ENCODE results near the gene LRRFIP2. TPM values are rescaled to one million over a fixed set of nuclear protein-coding genes. Genes with fewer than 3 reads are reported as not detected.
"Not testable (repeated sequence)": the region's sequence is repeated elsewhere in the genome, so short reads cannot be mapped to it uniquely, and the experiment has no call there.

The LRRFIP2 gene
- total and polyA plus RNA-seq, 2 of the 4 experiments (the other 2 are of a cell fraction), result 20.6 to 31.0 TPM

GRCh38 chr3:37147666-37148065, 26.7 kb downstream of the LRRFIP2 start:
- intact Hi-C loops (cut with micrococcal nuclease), result no loop called here
- TF ChIP-seq BHLHE40 (IDR thresholded peaks at IDR 0.05; ENCODE audit: low read depth, low read length), result no peak
- TF ChIP-seq MAFK (IDR thresholded peaks at IDR 0.05; ENCODE audit: low read depth, low read length), result no peak
- no peak for TF ChIP-seq MXI1 (IDR thresholded peaks at IDR 0.05; ENCODE audit: borderline replicate concordance, low read depth, low read length)
- no peak for TF ChIP-seq RAD21 (IDR thresholded peaks at IDR 0.05; ENCODE audit: low read length)
- no peak overlapping the region for H2BK5ac ChIP-seq (ENCODE audit: low read depth, low read length, poor library complexity, severe bottlenecking)
- no peak overlapping the region for H2BK20ac ChIP-seq (ENCODE audit: low read depth, low read length)
- dilution Hi-C loops (cut with HindIII; ENCODE audit: low sequenced_read_pairs, unreplicated experiment), result no loop called here
- no peaks in the 10 kb centered on the region for H3K4me1 ChIP-seq (ENCODE audit: control insufficient read depth, insufficient read depth, low read length)
- H4K8ac ChIP-seq (ENCODE audit: low read depth in 2 of 2, low read length in 2 of 2), result no peak overlapping the region
- no peak overlapping the region for H3K56ac ChIP-seq (ENCODE audit: extremely low read depth, insufficient read depth, low read length)
- peaks cover 17% of the 10 kb centered on the region for H3K36me3 ChIP-seq (ENCODE audit: control insufficient read depth, insufficient read depth, low read length)
- no peaks in the 10 kb centered on the region for H3K27me3 ChIP-seq (ENCODE audit: control insufficient read depth, insufficient read depth, low read length)
- no peak overlapping the region for H4K5ac ChIP-seq (ENCODE audit: low read depth, low read length)
- H3K4me3 ChIP-seq (ENCODE audit: insufficient read depth, low read depth, low read length), result no peak overlapping the region
- no peak for ATAC-seq (ENCODE audit: low read depth)
- no peak overlapping the region for H2AFZ ChIP-seq (replicated peaks; ENCODE audit: low read length, poor library complexity)
- H3K79me1 ChIP-seq (ENCODE audit: low read depth in 1 of 2, low read length in 2 of 2), result peaks cover 31 to 69% of the 10 kb centered on the region in 2 experiments
- no peak overlapping the region for H2BK120ac ChIP-seq (ENCODE audit: low read depth, low read length)
- no peak overlapping the region for H2BK15ac ChIP-seq (ENCODE audit: low read depth, low read length)
- ChIA-PET CTCF (interaction anchor here (1.1 kb wide), 1 partner anchor 23 kb away, joined by 9 read pairs; no protein-coding TSS in a partner anchor), POLR2A (ENCODE audit: unreplicated experiment) (no interaction called here)
- in situ Hi-C loops (cut with MboI; ENCODE audit: low sequenced_read_pairs), result no loop called here
- H4K91ac ChIP-seq (ENCODE audit: insufficient read depth, low read depth, low read length), result no peak overlapping the region
- no peak overlapping the region for H3K14ac ChIP-seq (replicated peaks; ENCODE audit: low read depth, low read length)
- DNase-seq, result no peak
- H3K9me3 ChIP-seq (ENCODE audit: control insufficient read depth, insufficient read depth, low read length), result no peaks in the 10 kb centered on the region
- no peak overlapping the region for H3K18ac ChIP-seq (ENCODE audit: low read depth, low read length)
- no TSS peak for BruUV-seq (replicated peaks)
- no peak overlapping the region for H3K23ac ChIP-seq (ENCODE audit: low read depth, low read length)
- H3K27ac ChIP-seq (ENCODE audit: insufficient read depth, low read length), result no peak overlapping the region
- H4K20me1 ChIP-seq (ENCODE audit: insufficient read depth, low read length), result no peaks in the 10 kb centered on the region; the same call in 1 of the 2 replicates
- no peak overlapping the region for H3K9ac ChIP-seq (ENCODE audit: low read depth, low read length)
- no peak overlapping the region for H2AK9ac ChIP-seq (replicated peaks; ENCODE audit: low read depth, low read length, poor library complexity)
- H3K9me1 ChIP-seq (ENCODE audit: insufficient read depth, low read length), result no peaks in the 10 kb centered on the region
- no peak overlapping the region for H3K4me2 ChIP-seq (ENCODE audit: low read depth, low read length)
- no peak overlapping the region for H3K4ac ChIP-seq (ENCODE audit: low read depth, low read length)
- 33% methylated on average over 3 of the region's 4 CpGs; no CpG with 5 or more reads in 1 of the 2 experiments for WGBS, 2 experiments (ENCODE audit: extremely low coverage in 2 of 2, insufficient read length in 1 of 2)
- no peak overlapping the region for H2AK5ac ChIP-seq (ENCODE audit: low read depth, low read length)

GRCh38 chr3:37146927-37147326, 27.5 kb downstream of the LRRFIP2 start:
- H2AK5ac ChIP-seq (ENCODE audit: low read depth, low read length); H2AFZ ChIP-seq (replicated peaks; ENCODE audit: low read length, poor library complexity); H3K9me1 ChIP-seq (ENCODE audit: insufficient read depth, low read length); H4K5ac ChIP-seq (ENCODE audit: low read depth, low read length); H3K27ac ChIP-seq (ENCODE audit: insufficient read depth, low read length); H3K56ac ChIP-seq (ENCODE audit: extremely low read depth, insufficient read depth, low read length); H3K4me2 ChIP-seq (ENCODE audit: low read depth, low read length); H3K9ac ChIP-seq (ENCODE audit: low read depth, low read length); H3K27me3 ChIP-seq (ENCODE audit: control insufficient read depth, insufficient read depth, low read length); H3K18ac ChIP-seq (ENCODE audit: low read depth, low read length); in situ Hi-C loops (cut with MboI; ENCODE audit: low sequenced_read_pairs); H3K4me3 ChIP-seq (ENCODE audit: insufficient read depth, low read depth, low read length); H2AK9ac ChIP-seq (replicated peaks; ENCODE audit: low read depth, low read length, poor library complexity); H4K20me1 ChIP-seq (ENCODE audit: insufficient read depth, low read length); POLR2A ChIA-PET (ENCODE audit: unreplicated experiment); H3K4me1 ChIP-seq (ENCODE audit: control insufficient read depth, insufficient read depth, low read length); H2BK15ac ChIP-seq (ENCODE audit: low read depth, low read length); intact Hi-C loops (cut with micrococcal nuclease); H3K23ac ChIP-seq (ENCODE audit: low read depth, low read length); H4K8ac ChIP-seq (ENCODE audit: low read depth in 2 of 2, low read length in 2 of 2); H2BK5ac ChIP-seq (ENCODE audit: low read depth, low read length, poor library complexity, severe bottlenecking); H3K14ac ChIP-seq (replicated peaks; ENCODE audit: low read depth, low read length); dilution Hi-C loops (cut with HindIII; ENCODE audit: low sequenced_read_pairs, unreplicated experiment); H4K91ac ChIP-seq (ENCODE audit: insufficient read depth, low read depth, low read length); H3K9me3 ChIP-seq (ENCODE audit: control insufficient read depth, insufficient read depth, low read length); H2BK120ac ChIP-seq (ENCODE audit: low read depth, low read length); BruUV-seq (replicated peaks); H2BK20ac ChIP-seq (ENCODE audit: low read depth, low read length); ATAC-seq (ENCODE audit: low read depth); DNase-seq; H3K4ac ChIP-seq (ENCODE audit: low read depth, low read length): not testable (repeated sequence)
- CTCF ChIA-PET, result interaction anchor here (1.1 kb wide), 1 partner anchor 24 kb away, joined by 9 read pairs; no protein-coding TSS in a partner anchor
- WGBS, 2 experiments (ENCODE audit: extremely low coverage in 2 of 2, insufficient read length in 1 of 2), result no CpG with 5 or more reads among the region's 2 CpGs
- H3K36me3 ChIP-seq (ENCODE audit: control insufficient read depth, insufficient read depth, low read length), result peaks cover 20% of the 10 kb centered on the region
- H3K79me1 ChIP-seq (ENCODE audit: low read depth in 1 of 2, low read length in 2 of 2), result peaks cover 34 to 70% of the 10 kb centered on the region in 2 experiments

Measured in IMR-90 (cell line).